Glutamatergic neuron (in vitro differentiated cells): ENCODE data around the gene HBG1. TPM values are rescaled to one million over a fixed set of nuclear protein-coding genes. Genes with fewer than 3 reads are reported as not detected.

Experiments
- DNase-seq: peaks from one replicate; pipeline ENCODE4 v3.0.0; 2022
- H3K27ac Mint-ChIP-seq: one replicate; pipeline ENCODE4 v1.8.0; 2020; ENCODE audit warnings: mild to moderate bottlenecking, mixed read lengths, inconsistent platforms; ENCODE audit not compliant: unreplicated experiment
- H3K27me3 Mint-ChIP-seq: one replicate; pipeline ENCODE4 v1.8.0; 2020; ENCODE audit warnings: mild to moderate bottlenecking, moderate library complexity, mixed read lengths, inconsistent platforms; ENCODE audit not compliant: unreplicated experiment
- H3K36me3 Mint-ChIP-seq: one replicate; pipeline ENCODE4 v1.8.0; 2020; ENCODE audit warnings: mild to moderate bottlenecking, mixed read lengths, inconsistent platforms; ENCODE audit not compliant: unreplicated experiment
- H3K4me1 Mint-ChIP-seq: one replicate; pipeline ENCODE4 v1.8.0; 2020; ENCODE audit warnings: mild to moderate bottlenecking, low read depth, mixed read lengths, inconsistent platforms; ENCODE audit not compliant: unreplicated experiment
- H3K4me3 Mint-ChIP-seq: one replicate; pipeline ENCODE4 v1.8.0; 2020; ENCODE audit warnings: mild to moderate bottlenecking, mixed read lengths, inconsistent platforms; ENCODE audit not compliant: unreplicated experiment
- H3K9me3 Mint-ChIP-seq: one replicate; pipeline ENCODE4 v1.8.0; 2020; ENCODE audit warnings: mild to moderate bottlenecking, moderate library complexity, mixed read lengths, inconsistent platforms; ENCODE audit not compliant: unreplicated experiment
- CTCF ChIP-seq: fragments of 200-600 bp; sonication (generic); IDR thresholded peaks from one replicate; pipeline ENCODE4 v1.5.0; 2021; ENCODE audit not compliant: partially characterized antibody, unreplicated experiment
- total RNA-seq: library from RNA; stranded (reverse); fragmentation: NEBNext Ultra II Directional; extraction: Animal tissue kit (Norgen Biotek cat#: 25700); gene quantifications from one replicate; pipeline ENCODE4 v1.2.1, GENCODE V29; 2021; ENCODE audit not compliant: unreplicated experiment

HBG1 gene
- total RNA-seq, 1 donor from 2014 or later, result not detected

- no peaks in the 10 kb centered on the region for H3K27me3 Mint-ChIP-seq
- H3K27ac Mint-ChIP-seq, result peak overlapping the region; percentile 24
- no peak overlapping the region for H3K4me3 Mint-ChIP-seq
- H3K4me1 Mint-ChIP-seq, result peaks cover 6% of the 10 kb centered on the region
- no peaks in the 10 kb centered on the region for H3K36me3 Mint-ChIP-seq
- DNase-seq, result no peak
- no peak for TF ChIP-seq CTCF
- peaks cover 4% of the 10 kb centered on the region for H3K9me3 Mint-ChIP-seq
Observed at GRCh38 chr11:5279471-5280090, 29.9 kb upstream of the HBG1 start.

- Mint-ChIP-seq H3K27me3 (no peaks in the 10 kb centered on the region), H3K36me3 (no peaks in the 10 kb centered on the region), H3K9me3 (peaks cover 4% of the 10 kb centered on the region), H3K4me1 (peaks cover 11% of the 10 kb centered on the region), H3K27ac (no peak overlapping the region), H3K4me3 (no peak overlapping the region)
- TF ChIP-seq CTCF, result no peak
- DNase-seq, result no peak
Observed at GRCh38 chr11:5277807-5278382, 28.2 kb upstream of the HBG1 start.

- Mint-ChIP-seq H3K36me3 (no peaks in the 10 kb centered on the region), H3K9me3 (peaks cover 4% of the 10 kb centered on the region), H3K27ac (no peak overlapping the region), H3K4me1 (peaks cover 11% of the 10 kb centered on the region), H3K4me3 (no peak overlapping the region), H3K27me3 (no peaks in the 10 kb centered on the region)
- no peak for TF ChIP-seq CTCF
- no peak for DNase-seq
Observed at GRCh38 chr11:5276697-5277096, 27.0 kb upstream of the HBG1 start.

- Mint-ChIP-seq H3K27me3 (no peaks in the 10 kb centered on the region), H3K9me3 (peaks cover 1% of the 10 kb centered on the region), H3K27ac (no peak overlapping the region), H3K4me3 (no peak overlapping the region), H3K36me3 (no peaks in the 10 kb centered on the region), H3K4me1 (peaks cover 8% of the 10 kb centered on the region)
- no peak for TF ChIP-seq CTCF
- no peak for DNase-seq
Observed at GRCh38 chr11:5275369-5276110, 25.9 kb upstream of the HBG1 start.

- TF ChIP-seq CTCF, result no peak
- H3K36me3 Mint-ChIP-seq, result no peaks in the 10 kb centered on the region
- H3K27ac Mint-ChIP-seq, result no peak overlapping the region
- H3K9me3 Mint-ChIP-seq, result no peaks in the 10 kb centered on the region
- no peak for DNase-seq
- H3K4me1 Mint-ChIP-seq, result peaks cover 7% of the 10 kb centered on the region
- H3K27me3 Mint-ChIP-seq, result no peaks in the 10 kb centered on the region
- no peak overlapping the region for H3K4me3 Mint-ChIP-seq
Observed at GRCh38 chr11:5274395-5274794, 24.7 kb upstream of the HBG1 start.
